IPS-18a (cell line): Measurements from ENCODE around the gene BPIFA2.

Source experiments
- H3K27ac ChIP-seq: one replicate; pipeline ENCODE4 v1.5.1; 2013; ENCODE audit warnings: low read length
- H3K27me3 ChIP-seq: one replicate; pipeline ENCODE4 v1.6.1; 2013; ENCODE audit warnings: mild to moderate bottlenecking, low read length; ENCODE audit not compliant: control insufficient read depth, insufficient read depth
- H3K36me3 ChIP-seq: one replicate; pipeline ENCODE4 v1.6.1; 2013; ENCODE audit warnings: low read depth, low read length; ENCODE audit not compliant: control insufficient read depth
- H3K4me1 ChIP-seq: one replicate; pipeline ENCODE4 v1.6.1; 2013; ENCODE audit warnings: low read depth, low read length; ENCODE audit not compliant: control insufficient read depth
- H3K4me3 ChIP-seq: one replicate; pipeline ENCODE4 v1.5.1; 2013; ENCODE audit warnings: low read length
- H3K9ac ChIP-seq: one replicate; pipeline ENCODE4 v1.6.1; 2013; ENCODE audit warnings: mild to moderate bottlenecking, low read length, moderate library complexity
- H3K9me3 ChIP-seq: one replicate; pipeline ENCODE4 v1.6.1; 2013; ENCODE audit warnings: low read depth, low read length; ENCODE audit not compliant: control insufficient read depth

The BPIFA2 gene

GRCh38 chr20:33203444-33203843, 35.5 kb downstream of the BPIFA2 start:
- no peak overlapping the region for H3K4me3 ChIP-seq
- no peak overlapping the region for H3K27ac ChIP-seq
- peaks cover 1% of the 10 kb centered on the region for H3K27me3 ChIP-seq

DNA sequence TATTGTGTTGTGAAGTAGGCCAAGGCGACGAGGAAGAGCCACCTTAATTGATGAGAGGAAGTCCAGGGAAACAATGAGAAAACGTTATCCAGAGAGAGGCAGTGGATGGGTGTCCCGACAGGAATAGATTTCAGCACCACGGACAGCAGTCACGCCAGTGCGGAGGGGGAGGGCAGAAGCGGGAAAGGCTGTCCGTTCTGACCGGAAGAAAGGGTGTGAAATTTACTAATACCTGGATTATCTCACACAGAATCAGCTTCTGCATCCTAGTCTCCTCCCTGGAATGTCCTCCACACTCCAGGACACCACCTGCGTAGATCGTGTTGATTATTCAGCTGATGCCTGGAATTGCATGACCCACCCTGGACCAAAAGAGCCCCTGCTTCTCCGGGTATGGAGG, 41.8 kb downstream of the BPIFA2 start:
- no peak overlapping the region for H3K4me3 ChIP-seq
- H3K9ac ChIP-seq: no peak overlapping the region
- no peak overlapping the region for H3K27ac ChIP-seq
- no peaks in the 10 kb centered on the region for H3K36me3 ChIP-seq
- H3K27me3 ChIP-seq: peaks cover 5% of the 10 kb centered on the region
- H3K4me1 ChIP-seq: no peaks in the 10 kb centered on the region
- H3K9me3 ChIP-seq: no peaks in the 10 kb centered on the region

More at GRCh38 chr20:33203444-33203843, 35.5 kb downstream of the BPIFA2 start:
- no peaks in the 10 kb centered on the region for H3K36me3 ChIP-seq
- H3K9me3 ChIP-seq: no peaks in the 10 kb centered on the region
- no peak overlapping the region for H3K9ac ChIP-seq
- no peaks in the 10 kb centered on the region for H3K4me1 ChIP-seq

DNA sequence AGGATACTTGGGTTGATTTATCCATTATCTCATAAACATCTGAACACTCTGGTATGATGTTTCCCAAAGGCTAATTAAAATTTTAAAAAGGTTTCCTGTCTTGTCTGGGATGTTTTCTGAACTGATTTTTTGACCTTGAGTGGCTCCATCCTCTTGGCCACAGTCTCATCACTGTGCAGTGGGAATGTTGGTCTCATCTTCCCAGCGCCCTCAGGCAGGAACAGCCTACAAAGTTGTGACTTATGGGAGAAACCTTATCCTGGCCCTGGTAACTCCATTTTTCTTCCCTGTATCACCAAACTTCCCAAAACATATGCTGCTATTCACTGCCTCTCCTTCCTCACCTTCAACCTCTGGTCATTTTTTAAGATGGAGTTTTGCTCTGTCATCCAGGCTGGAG, 42.4 kb downstream of the BPIFA2 start:
- Histone ChIP-seq H3K36me3 (no peaks in the 10 kb centered on the region), H3K4me1 (no peaks in the 10 kb centered on the region), H3K9me3 (no peaks in the 10 kb centered on the region), H3K9ac (no peak overlapping the region), H3K27ac (no peak overlapping the region), H3K4me3 (no peak overlapping the region), H3K27me3 (peaks cover 5% of the 10 kb centered on the region)

- H3K27me3 ChIP-seq: peaks cover 5% of the 10 kb centered on the region
- H3K4me1 ChIP-seq: no peaks in the 10 kb centered on the region
- no peaks in the 10 kb centered on the region for H3K36me3 ChIP-seq
- H3K9me3 ChIP-seq: no peaks in the 10 kb centered on the region
- H3K9ac ChIP-seq: no peak overlapping the region
- no peak overlapping the region for H3K27ac ChIP-seq
- no peak overlapping the region for H3K4me3 ChIP-seq
These were observed 44.0 kb downstream of the BPIFA2 start for GRCh38 chr20:33211817-33212424.

GRCh38 chr20:33217052-33217451, 49.1 kb downstream of the BPIFA2 start, which contains the start of gene BPIFA3:
Gene BPIFA3, plus strand, starts transcription at chr20:33217352. Its CDS starts 185 bp downstream, at chr20:33217537.
- no peaks in the 10 kb centered on the region for H3K4me1 ChIP-seq
- no peaks in the 10 kb centered on the region for H3K36me3 ChIP-seq
- H3K4me3 ChIP-seq: no peak within 1 kb of the TSS
- no peaks in the 10 kb centered on the region for H3K9me3 ChIP-seq
- H3K9ac ChIP-seq: no peak within 1 kb of the TSS
- no peaks in the 10 kb centered on the region for H3K27me3 ChIP-seq
- H3K27ac ChIP-seq: no peak within 1 kb of the TSS

DNA sequence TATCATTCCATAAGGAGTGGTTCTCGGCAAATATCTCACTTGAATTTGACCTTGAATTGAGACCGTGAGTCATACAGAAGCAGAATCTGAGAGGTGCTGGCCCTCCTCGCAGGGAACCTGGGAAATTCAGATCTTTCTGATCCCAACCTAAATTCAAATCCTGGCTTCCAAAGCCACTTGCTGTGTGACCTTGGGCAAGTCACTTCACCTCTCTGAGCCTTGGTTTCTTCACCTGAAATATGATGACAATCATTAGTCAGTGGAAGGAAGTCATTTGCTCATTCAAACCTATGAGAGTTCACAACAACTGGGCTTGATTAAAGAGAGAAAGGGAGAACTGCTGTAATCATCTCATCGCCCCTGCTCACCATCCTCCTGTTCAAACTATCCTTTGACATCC, 56.4 kb downstream of the BPIFA2 start:
- H3K27ac ChIP-seq: no peak overlapping the region
- H3K9ac ChIP-seq: no peak overlapping the region
- no peaks in the 10 kb centered on the region for H3K27me3 ChIP-seq
- H3K4me3 ChIP-seq: no peak overlapping the region
- no peaks in the 10 kb centered on the region for H3K36me3 ChIP-seq
- no peaks in the 10 kb centered on the region for H3K9me3 ChIP-seq
- H3K4me1 ChIP-seq: no peaks in the 10 kb centered on the region

GRCh38 chr20:33229843-33230242, 61.9 kb downstream of the BPIFA2 start:
- Histone ChIP-seq H3K4me3 (no peak overlapping the region), H3K27ac (no peak overlapping the region), H3K9ac (no peak overlapping the region), H3K27me3 (no peaks in the 10 kb centered on the region), H3K36me3 (no peaks in the 10 kb centered on the region), H3K4me1 (no peaks in the 10 kb centered on the region), H3K9me3 (no peaks in the 10 kb centered on the region)
